HG02870 (cell line): ENCODE results near the gene TOPORS.
A peak's percentile ranks its signal among the peaks of the same experiment; 100 is the strongest.
"Not testable (repeated sequence)": the region's sequence is repeated elsewhere in the genome, so short reads cannot be mapped to it uniquely, and the experiment has no call there.

Experiments used
- ATAC-seq: cut with Tn5 transposase; IDR thresholded peaks from one replicate; pipeline ENCODE4 v1.9.1; 2021; ENCODE audit warnings: mild to moderate bottlenecking, moderate library complexity; ENCODE audit not compliant: unreplicated experiment

The TOPORS gene

GRCh38 chr9:32552172-32552872 is at the start of gene TOPORS, which contains the start of gene SMIM27:
TOPORS (minus strand) TSS chr9:32552586; CDS start chr9:32552436, 150 bp downstream.
SMIM27 (plus strand) TSS chr9:32552327; CDS start chr9:32552435, 108 bp downstream.
- ATAC-seq: peak; percentile 54

- ATAC-seq: not testable (repeated sequence)
Measured at GRCh38 chr9:32599021-32599420, 46.6 kb upstream of the TOPORS start.

GRCh38 chr9:32596936-32597335 is 44.5 kb upstream of the TOPORS start:
- ATAC-seq: no peak

GRCh38 chr9:32596096-32596865 is 43.9 kb upstream of the TOPORS start:
- ATAC-seq: no peak

GRCh38 chr9:32590898-32591297 is 38.5 kb upstream of the TOPORS start:
- ATAC-seq: no peak

- ATAC-seq: no peak
Measured at GRCh38 chr9:32590476-32590875, 38.1 kb upstream of the TOPORS start.

GRCh38 chr9:32589083-32589723 is 36.8 kb upstream of the TOPORS start:
- peak; percentile 64 for ATAC-seq

- peak; percentile 69 for ATAC-seq
Measured at GRCh38 chr9:32587901-32588300, 35.5 kb upstream of the TOPORS start.

GRCh38 chr9:32584784-32585183 is 32.4 kb upstream of the TOPORS start:
- ATAC-seq: no peak

- ATAC-seq: no peak
Measured at GRCh38 chr9:32581512-32582143, 29.2 kb upstream of the TOPORS start.

GRCh38 chr9:32580631-32581300 is 28.4 kb upstream of the TOPORS start:
- no peak for ATAC-seq

GRCh38 chr9:32579706-32580331 is 27.4 kb upstream of the TOPORS start:
- ATAC-seq: peak; percentile 36

GRCh38 chr9:32578976-32579375 is 26.6 kb upstream of the TOPORS start:
- ATAC-seq: no peak

GRCh38 chr9:32577316-32577715 is 24.9 kb upstream of the TOPORS start:
- peak; percentile 37 for ATAC-seq

GRCh38 chr9:32574858-32575257 is 22.5 kb upstream of the TOPORS start:
- no peak for ATAC-seq

- no peak for ATAC-seq
Measured at GRCh38 chr9:32573821-32574220, 21.4 kb upstream of the TOPORS start.

- peak; percentile 82 for ATAC-seq
Measured at GRCh38 chr9:32572900-32573523, 20.6 kb upstream of the TOPORS start, which contains the start of gene NDUFB6. NDUFB6 (minus strand) TSS chr9:32573159; CDS start chr9:32573060, 99 bp downstream.

- ATAC-seq: peak; percentile 86
Measured at GRCh38 chr9:32571969-32572899, 19.8 kb upstream of the TOPORS start.
